Measurements from ENCODE around the gene SF3B4. TPM values are rescaled to one million over a fixed set of nuclear protein-coding genes. Genes with fewer than 3 reads are reported as not detected.

Gene SF3B4
- total RNA-seq, 4 donors from 2014 or later, result 7.6 to 16.9 (median 14.1) TPM

DNA sequence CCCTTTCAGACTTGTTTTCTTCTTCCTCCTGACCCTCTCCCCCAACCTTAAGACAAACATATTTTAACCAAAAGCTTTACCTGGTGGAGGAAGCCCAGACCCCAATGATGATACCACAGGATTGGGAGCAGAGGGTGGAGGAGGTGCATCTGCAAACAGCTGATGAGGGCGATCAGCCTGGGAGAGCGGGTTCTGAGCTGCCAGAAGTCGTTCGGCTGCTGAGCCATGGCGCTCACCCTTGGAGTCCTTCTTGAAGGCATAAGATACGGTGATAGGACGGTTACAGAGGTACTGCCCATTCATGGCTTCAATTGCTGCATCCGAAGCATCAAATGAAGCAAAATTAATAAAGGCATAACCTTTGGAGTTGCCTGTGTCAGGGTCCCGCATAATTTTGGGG, 1.3 kb downstream of the SF3B4 start:
- Histone ChIP-seq H3K4me1 (peaks cover 16 to 38% (median 21%) of the 10 kb centered on the region in 3 donors), H3K9me3 (no peaks in the 10 kb centered on the region), H3K27ac (no peak overlapping the region), H3K27me3 (no peaks in the 10 kb centered on the region), H3K4me3 (peak overlapping the region in 2 of 4 donors; percentile 96), H3K36me3 (peaks cover 24 to 76% (median 38%) of the 10 kb centered on the region in 3 donors)
- intact Hi-C loops (cut with DNase I), result no loop called here
- no peak for DNase-seq
- TF ChIP-seq POLR2A (IDR thresholded peaks at IDR 0.05), result no peak
- TF ChIP-seq, protein P1, sequence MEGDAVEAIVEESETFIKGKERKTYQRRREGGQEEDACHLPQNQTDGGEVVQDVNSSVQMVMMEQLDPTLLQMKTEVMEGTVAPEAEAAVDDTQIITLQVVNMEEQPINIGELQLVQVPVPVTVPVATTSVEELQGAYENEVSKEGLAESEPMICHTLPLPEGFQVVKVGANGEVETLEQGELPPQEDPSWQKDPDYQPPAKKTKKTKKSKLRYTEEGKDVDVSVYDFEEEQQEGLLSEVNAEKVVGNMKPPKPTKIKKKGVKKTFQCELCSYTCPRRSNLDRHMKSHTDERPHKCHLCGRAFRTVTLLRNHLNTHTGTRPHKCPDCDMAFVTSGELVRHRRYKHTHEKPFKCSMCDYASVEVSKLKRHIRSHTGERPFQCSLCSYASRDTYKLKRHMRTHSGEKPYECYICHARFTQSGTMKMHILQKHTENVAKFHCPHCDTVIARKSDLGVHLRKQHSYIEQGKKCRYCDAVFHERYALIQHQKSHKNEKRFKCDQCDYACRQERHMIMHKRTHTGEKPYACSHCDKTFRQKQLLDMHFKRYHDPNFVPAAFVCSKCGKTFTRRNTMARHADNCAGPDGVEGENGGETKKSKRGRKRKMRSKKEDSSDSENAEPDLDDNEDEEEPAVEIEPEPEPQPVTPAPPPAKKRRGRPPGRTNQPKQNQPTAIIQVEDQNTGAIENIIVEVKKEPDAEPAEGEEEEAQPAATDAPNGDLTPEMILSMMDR (IDR thresholded peaks at IDR 0.05), result no peak
- WGBS, 2 donors, result 85 to 88% methylated on average over 8 to 9 of the region's 9 CpGs

DNA sequence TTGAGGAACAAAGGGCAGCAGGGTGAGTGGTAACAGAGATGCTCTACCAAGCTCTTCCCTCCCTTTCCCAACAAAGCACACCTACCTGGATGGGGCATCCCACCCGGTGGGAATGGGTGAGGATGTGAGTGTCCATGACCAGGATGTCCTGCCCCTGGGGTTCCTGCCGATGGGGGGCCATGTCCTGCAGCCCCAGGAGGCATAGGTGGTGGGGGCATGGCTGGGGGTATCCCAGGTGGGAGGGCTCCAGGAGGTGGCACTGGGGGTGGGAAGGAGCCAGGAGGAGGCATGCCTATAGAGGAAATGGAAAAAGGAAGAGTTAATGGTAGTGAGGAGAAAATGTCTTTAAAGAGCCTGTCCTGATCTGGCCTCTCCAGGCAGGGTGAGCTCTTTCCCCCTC, 1.9 kb downstream of the SF3B4 start:
- WGBS, 2 donors, result 60 to 89% methylated on average over 2 of the region's 2 CpGs
- H3K27me3 ChIP-seq, result no peaks in the 10 kb centered on the region
- H3K9me3 ChIP-seq, result no peaks in the 10 kb centered on the region
- H3K4me3 ChIP-seq, result peak overlapping the region in 1 of 4 donors; percentile 96
- H3K36me3 ChIP-seq, result peaks cover 24 to 70% (median 38%) of the 10 kb centered on the region in 3 donors
- H3K27ac ChIP-seq, result no peak overlapping the region
- peaks cover 16 to 38% (median 21%) of the 10 kb centered on the region in 3 donors for H3K4me1 ChIP-seq
- TF ChIP-seq, protein P1 (IDR thresholded peaks at IDR 0.05), result no peak
- TF ChIP-seq POLR2A (IDR thresholded peaks at IDR 0.05), result no peak
- intact Hi-C loops (cut with DNase I), result no loop called here
- DNase-seq, result no peak

DNA sequence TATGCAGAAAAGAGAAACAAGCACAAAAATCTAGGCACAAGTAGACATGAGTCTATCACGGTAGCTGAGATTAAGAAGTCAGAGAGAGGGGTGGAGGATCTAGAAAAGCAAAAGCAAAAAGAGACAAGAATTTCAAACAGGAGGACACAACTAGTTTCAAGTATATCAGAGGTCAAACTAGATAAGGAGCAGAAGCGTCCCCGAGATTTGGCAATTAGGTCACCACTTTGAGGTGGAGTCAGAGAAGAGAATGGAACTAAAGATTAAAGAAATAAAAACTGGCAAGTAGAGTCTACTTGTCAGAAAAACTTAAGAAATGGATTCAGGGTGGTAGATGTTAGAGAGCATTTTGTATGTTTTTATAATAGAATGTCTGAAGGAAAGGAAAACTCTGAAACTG, 2.3 kb downstream of the SF3B4 start:
- WGBS, 2 donors, result 73 to 80% methylated on average over 3 of the region's 3 CpGs
- Histone ChIP-seq H3K9me3 (no peaks in the 10 kb centered on the region), H3K4me1 (peaks cover 16 to 38% (median 21%) of the 10 kb centered on the region in 3 donors), H3K27me3 (no peaks in the 10 kb centered on the region), H3K36me3 (peaks cover 24 to 66% (median 38%) of the 10 kb centered on the region in 3 donors), H3K4me3 (no peak overlapping the region), H3K27ac (no peak overlapping the region)
- no peak for DNase-seq
- intact Hi-C loops (cut with DNase I), result no loop called here
- no peak for TF ChIP-seq POLR2A (IDR thresholded peaks at IDR 0.05)
- TF ChIP-seq, protein P1 (IDR thresholded peaks at IDR 0.05), result no peak

DNA sequence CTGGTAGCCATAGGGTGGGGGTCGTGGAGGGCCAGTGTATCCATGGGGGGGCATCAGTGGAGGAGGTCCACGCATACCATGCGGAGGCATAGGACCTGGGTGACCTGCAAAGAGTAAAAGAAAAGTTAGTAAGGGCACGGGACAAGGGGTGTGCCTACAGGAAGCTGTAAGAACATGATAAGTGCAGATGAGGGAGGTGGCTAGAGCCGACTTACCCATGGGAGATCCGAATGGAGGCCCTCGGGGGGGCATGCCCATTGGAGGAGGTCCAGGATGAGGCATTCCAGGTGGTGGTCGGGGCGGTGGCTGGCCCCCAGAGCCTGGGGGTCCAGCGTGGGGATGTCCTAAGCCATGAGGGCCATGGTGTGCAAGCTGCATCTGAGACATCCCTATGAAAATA, 4.0 kb downstream of the SF3B4 start:
- no peaks in the 10 kb centered on the region for H3K27me3 ChIP-seq
- peaks cover 24 to 56% (median 38%) of the 10 kb centered on the region in 3 donors for H3K36me3 ChIP-seq
- H3K4me3 ChIP-seq, result no peak overlapping the region
- intact Hi-C loops (cut with DNase I), result no loop called here
- peaks cover 16 to 34% (median 20%) of the 10 kb centered on the region in 3 donors for H3K4me1 ChIP-seq
- no peak overlapping the region for H3K27ac ChIP-seq
- no peak for DNase-seq
- no peaks in the 10 kb centered on the region for H3K9me3 ChIP-seq
- 72 to 84% methylated on average over 10 of the region's 10 CpGs for WGBS, 2 donors
- no peak for TF ChIP-seq POLR2A (IDR thresholded peaks at IDR 0.05)
- TF ChIP-seq, protein P1 (IDR thresholded peaks at IDR 0.05), result no peak

DNA sequence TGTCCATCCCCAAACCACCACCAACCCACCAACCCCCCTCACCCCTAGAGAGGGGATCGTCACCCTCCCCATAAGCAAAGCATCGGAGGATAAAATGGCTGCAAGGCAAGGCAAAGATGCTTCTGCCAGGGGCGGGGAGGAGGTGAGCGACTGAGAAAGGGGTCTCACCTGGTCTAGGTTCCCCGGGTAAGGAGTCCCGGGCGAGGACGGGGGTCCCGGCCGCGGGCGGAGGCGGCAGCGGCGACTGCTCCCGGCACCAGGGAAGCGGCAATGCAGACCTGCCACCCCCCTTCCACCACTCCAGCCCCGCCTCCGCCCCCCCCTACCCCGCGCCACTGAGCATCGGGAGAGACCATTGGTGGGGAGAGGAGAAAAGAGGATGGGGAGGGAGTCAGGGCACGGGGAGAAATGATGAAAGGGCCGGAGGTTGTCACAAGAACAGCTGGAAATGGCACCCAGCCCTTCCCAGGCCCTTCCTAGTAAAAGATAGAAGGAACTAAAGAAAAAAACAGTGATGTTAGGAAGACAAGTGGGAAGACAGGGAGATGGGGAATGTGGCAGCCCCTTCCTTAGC, 9.9 kb downstream of the SF3B4 start, which contains the start of gene SV2A:
TSS of gene SV2A (minus strand) at position 274 of the 574 bp plus-strand sequence. CDS start 4,004 bp downstream, outside the sequence.
- Histone ChIP-seq H3K4me1 (peaks cover 6 to 25% (median 11%) of the 10 kb centered on the region in 3 donors), H3K27ac (peak within 1 kb of the TSS in 3 of 4 donors; percentile 28 to 35 (median 29)), H3K9me3 (no peaks in the 10 kb centered on the region), H3K4me3 (peak within 1 kb of the TSS; percentile 22 to 76 (median 51)), H3K27me3 (peaks cover 0 to 11% (median 0%) of the 10 kb centered on the region in 4 donors), H3K36me3 (peaks cover 0 to 13% (median under 1%) of the 10 kb centered on the region in 3 donors)
- WGBS, 2 donors, result 0 to 1% methylated on average over 10 to 18 of the region's 24 CpGs
- intact Hi-C loops (cut with DNase I), result no loop called here
- TF ChIP-seq, protein P1 (IDR thresholded peaks at IDR 0.05), result no peak
- TF ChIP-seq POLR2A (IDR thresholded peaks at IDR 0.05), result peak in 1 of 4 donors; percentile 21
- no peak for DNase-seq
